22Rv1 (cell line): ENCODE measurements around the gene P4HB.

Experiments used
- CTCF ChIP-seq: fragments of 450-650 bp; IDR thresholded peaks from 2 replicates; pipeline ENCODE4 v1.5.1; 2017; ENCODE audit warnings: mild to moderate bottlenecking
- ZFX ChIP-seq: fragments of 450-650 bp; IDR thresholded peaks from 2 replicates; pipeline ENCODE4 v1.6.1; 2017; ENCODE audit warnings: antibody characterized with exemption, borderline replicate concordance

DNA sequence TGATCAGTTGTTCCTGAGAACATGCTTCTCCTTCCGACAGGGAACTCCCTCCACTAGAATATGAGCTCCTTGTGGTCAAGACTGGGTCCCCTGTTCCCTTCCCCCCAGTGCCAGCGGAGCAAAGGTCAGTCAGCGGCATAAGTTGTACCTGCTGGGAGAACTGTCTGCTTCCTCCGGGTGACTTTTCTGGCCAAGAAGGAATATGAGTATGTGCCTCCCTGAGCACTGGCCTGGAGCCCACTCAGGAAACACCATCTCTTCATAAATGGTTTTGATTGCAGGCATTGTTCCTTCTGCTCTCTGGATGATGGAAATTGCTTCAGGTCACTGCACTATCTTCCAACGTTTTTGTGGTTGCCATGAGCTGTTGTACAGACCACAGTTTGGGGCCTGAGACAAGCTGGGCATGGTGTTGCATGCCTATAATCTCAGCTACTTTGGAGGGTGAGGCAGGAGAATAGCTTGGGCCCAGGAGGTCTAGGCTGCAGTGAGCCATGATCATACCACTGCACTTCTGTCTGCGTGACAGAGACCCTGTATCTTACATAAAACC lies 2.9 kb upstream of the P4HB start:
- TF ChIP-seq CTCF (no peak), ZFX (no peak)
